CD14-positive monocyte (primary cell): Measurements from ENCODE around the gene CDK6. TPM values are rescaled to one million over a fixed set of nuclear protein-coding genes. Genes with fewer than 3 reads are reported as not detected.

ENCODE experiments used
- DNase-seq, 3 donors: peaks; one replicate each; pipeline ENCODE4 v3.0.0-alpha.2; 2011 to 2022
- H2AFZ ChIP-seq: 2 replicates; pipeline ENCODE4 v1.6.0; 2012; ENCODE audit warnings: mild to moderate bottlenecking, low read depth, low read length, inconsistent platforms; ENCODE audit not compliant: insufficient read depth, poor library complexity, severe bottlenecking
- H3K27ac ChIP-seq, 2 donors: 1 replicate in 1 of 2; 2 replicates in 1 of 2; pipeline ENCODE4 v1.5.1; 2012 to 2013; ENCODE audit warnings: low read length in 2 of 2, control low read depth in 1 of 2, inconsistent platforms in 1 of 2, low read depth in 1 of 2, mild to moderate bottlenecking in 1 of 2
- H3K27me3 ChIP-seq, 2 donors: one replicate each; pipeline versions ENCODE4 v1.6.0 to v1.6.1; 2011 to 2013; ENCODE audit warnings: low read length in 2 of 2; ENCODE audit not compliant: control insufficient read depth in 2 of 2, insufficient read depth in 2 of 2
- H3K36me3 ChIP-seq, 2 donors: replicated peaks in 1 of 2; 1 replicate in 1 of 2; 2 replicates in 1 of 2; pipeline versions ENCODE4 v1.5.1 to v1.6.1; 2012 to 2013; ENCODE audit warnings: low read length in 2 of 2, control low read depth in 1 of 2, inconsistent platforms in 1 of 2, mild to moderate bottlenecking in 1 of 2; ENCODE audit not compliant: insufficient read depth in 2 of 2, control insufficient read depth in 1 of 2
- H3K4me1 ChIP-seq, 2 donors: 1 replicate in 1 of 2; 2 replicates in 1 of 2; pipeline versions ENCODE4 v1.5.1 to v1.6.1; 2012 to 2013; ENCODE audit warnings: low read length in 2 of 2, control low read depth in 1 of 2, inconsistent platforms in 1 of 2, mild to moderate bottlenecking in 1 of 2, moderate library complexity in 1 of 2; ENCODE audit not compliant: insufficient read depth in 2 of 2, control insufficient read depth in 1 of 2
- H3K4me2 ChIP-seq: replicated peaks from 2 replicates; pipeline ENCODE3; 2012; ENCODE audit warnings: low read length, moderate library complexity, mild to moderate bottlenecking; ENCODE audit not compliant: poor library complexity, severe bottlenecking; ENCODE audit errors: extremely low read depth
- H3K4me3 ChIP-seq, 3 experiments: fragments of 200-600 bp in 1 of 3; sonication (generic) in 1 of 3; replicated peaks in 1 of 3; 1 replicate in 2 of 3; 2 replicates in 1 of 3; pipeline ENCODE4 v1.5.1; 2011 to 2013; ENCODE audit warnings: low read length in 3 of 3, mild to moderate bottlenecking in 3 of 3, control low read depth in 2 of 3, low read depth in 2 of 3, inconsistent platforms in 1 of 3, moderate library complexity in 1 of 3
- H3K79me2 ChIP-seq: 2 replicates; pipeline ENCODE4 v1.6.0; 2012; ENCODE audit warnings: mild to moderate bottlenecking, control low read depth, inconsistent platforms, low read length, moderate library complexity; ENCODE audit not compliant: insufficient read depth
- H3K9ac ChIP-seq: 2 replicates; pipeline ENCODE4 v1.6.0; 2017; ENCODE audit warnings: low read length, mild to moderate bottlenecking; ENCODE audit not compliant: insufficient read depth, poor library complexity, severe bottlenecking
- H3K9me3 ChIP-seq, 2 donors: replicated peaks in 1 of 2; 1 replicate in 1 of 2; 2 replicates in 1 of 2; pipeline versions ENCODE4 v1.5.1 to v1.6.1; 2012 to 2013; ENCODE audit warnings: low read length in 2 of 2, control low read depth in 1 of 2; ENCODE audit not compliant: control insufficient read depth in 1 of 2, insufficient read depth in 1 of 2
- H4K20me1 ChIP-seq: 2 replicates; pipeline ENCODE4 v1.6.0; 2012; ENCODE audit warnings: mild to moderate bottlenecking, low read length, control low read depth, moderate library complexity; ENCODE audit not compliant: insufficient read depth
- H3K27ac Mint-ChIP-seq, 7 donors: one replicate each; pipeline ENCODE4 v1.8.0; 2020; ENCODE audit warnings: mild to moderate bottlenecking in 7 of 7, mixed read lengths in 7 of 7, moderate library complexity in 6 of 7, inconsistent platforms in 2 of 7
- H3K27me3 Mint-ChIP-seq, 3 donors: one replicate each; pipeline ENCODE4 v1.8.0; 2021 to 2022; ENCODE audit warnings: low read depth in 3 of 3, mild to moderate bottlenecking in 3 of 3, mixed read lengths in 3 of 3, moderate library complexity in 3 of 3, inconsistent platforms in 1 of 3
- H3K36me3 Mint-ChIP-seq, 2 donors: one replicate each; pipeline ENCODE4 v1.8.0; 2020; ENCODE audit warnings: mixed read lengths in 2 of 2, inconsistent platforms in 1 of 2, mild to moderate bottlenecking in 1 of 2
- H3K4me1 Mint-ChIP-seq: one replicate; pipeline ENCODE4 v1.8.0; 2020; ENCODE audit warnings: mild to moderate bottlenecking, mixed read lengths
- H3K4me3 Mint-ChIP-seq, 2 donors: one replicate each; pipeline ENCODE4 v1.8.0; 2020; ENCODE audit warnings: mild to moderate bottlenecking in 2 of 2, mixed read lengths in 2 of 2, moderate library complexity in 1 of 2
- H3K9me3 Mint-ChIP-seq, 7 donors: one replicate each; pipeline ENCODE4 v1.8.0; 2020 to 2022; ENCODE audit warnings: mixed read lengths in 7 of 7, mild to moderate bottlenecking in 6 of 7, moderate library complexity in 6 of 7, inconsistent platforms in 2 of 7
- WGBS: methylation state at CpG from one replicate; pipeline ENCODE4 v1.1.5; 2013; ENCODE audit warnings: missing lambda C conversion rate; ENCODE audit not compliant: insufficient coverage; 5-methylcytosine and 5-hydroxymethylcytosine counted together
- intact Hi-C, 2 donors: fragments of 100-400 bp; cut with micrococcal nuclease; formaldehyde crosslinking; loops; one replicate each; pipeline versions ENCODE4 v1.15.0 to v1.15.1; 2023
- polyA plus RNA-seq, 3 donors: library from polyadenylated mRNA; depleted of rRNA in 1 of 3; unstranded in 2 of 3; stranded (reverse) in 1 of 3; fragments of 300-500 nt in 2 of 3; fragments of >200 nt in 1 of 3; fragmentation: Illumina TruSeq in 2 of 3; gene quantifications; 1 replicate in 2 of 3; 2 replicates in 1 of 3; pipeline ENCODE4 v1.2.3, GENCODE V29; 2012 to 2021
- TF ChIP-seq, protein P1 (sequence below): fragments of 200-600 bp; IDR thresholded peaks from one replicate; pipeline ENCODE4 v1.8.0; 2022; ENCODE audit warnings: antibody characterized with exemption, mild to moderate bottlenecking

The CDK6 gene
- polyA plus RNA-seq, 3 donors, result 3.4 to 4.3 (median 3.8) TPM

DNA sequence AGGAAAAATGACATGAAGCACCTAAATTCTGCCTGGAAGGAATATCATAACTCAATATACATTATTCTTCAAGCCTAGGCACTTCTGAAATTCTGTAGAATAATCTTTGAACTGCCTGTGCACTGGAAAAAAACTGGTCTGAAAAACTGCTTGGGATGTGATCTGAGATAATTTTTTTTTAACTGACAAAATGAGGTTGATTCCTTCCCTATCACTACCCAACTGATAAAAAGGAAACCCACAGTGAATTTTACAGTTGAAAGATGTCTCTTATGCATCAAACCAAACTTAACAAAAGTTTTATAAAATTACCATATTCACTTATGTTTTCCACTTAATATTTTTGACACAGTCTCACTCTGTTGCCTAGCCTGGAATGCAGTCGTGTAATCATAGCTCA is 179.0 kb downstream of the CDK6 start:
- Histone ChIP-seq H3K9me3 (no peaks in the 10 kb centered on the region), H3K4me3 (no peak overlapping the region), H3K4me2 (no peak overlapping the region), H3K27ac (no peak overlapping the region), H3K36me3 (no peaks in the 10 kb centered on the region), H3K79me2 (no peaks in the 10 kb centered on the region), H2AFZ (no peak overlapping the region), H3K9ac (no peak overlapping the region), H3K27me3 (no peaks in the 10 kb centered on the region), H4K20me1 (no peaks in the 10 kb centered on the region), H3K4me1 (no peaks in the 10 kb centered on the region)
- Mint-ChIP-seq H3K36me3 (peaks cover 0 to 5% of the 10 kb centered on the region in 2 donors), H3K4me1 (no peaks in the 10 kb centered on the region), H3K27ac (peak overlapping the region in 2 of 7 donors; percentile 6 to 32), H3K9me3 (no peaks in the 10 kb centered on the region), H3K27me3 (no peaks in the 10 kb centered on the region), H3K4me3 (no peak overlapping the region)
- 38% methylated on average over 1 of the region's 1 CpG for WGBS
- DNase-seq, result no peak
- intact Hi-C loops, result no loop called here
- TF ChIP-seq, protein P1, sequence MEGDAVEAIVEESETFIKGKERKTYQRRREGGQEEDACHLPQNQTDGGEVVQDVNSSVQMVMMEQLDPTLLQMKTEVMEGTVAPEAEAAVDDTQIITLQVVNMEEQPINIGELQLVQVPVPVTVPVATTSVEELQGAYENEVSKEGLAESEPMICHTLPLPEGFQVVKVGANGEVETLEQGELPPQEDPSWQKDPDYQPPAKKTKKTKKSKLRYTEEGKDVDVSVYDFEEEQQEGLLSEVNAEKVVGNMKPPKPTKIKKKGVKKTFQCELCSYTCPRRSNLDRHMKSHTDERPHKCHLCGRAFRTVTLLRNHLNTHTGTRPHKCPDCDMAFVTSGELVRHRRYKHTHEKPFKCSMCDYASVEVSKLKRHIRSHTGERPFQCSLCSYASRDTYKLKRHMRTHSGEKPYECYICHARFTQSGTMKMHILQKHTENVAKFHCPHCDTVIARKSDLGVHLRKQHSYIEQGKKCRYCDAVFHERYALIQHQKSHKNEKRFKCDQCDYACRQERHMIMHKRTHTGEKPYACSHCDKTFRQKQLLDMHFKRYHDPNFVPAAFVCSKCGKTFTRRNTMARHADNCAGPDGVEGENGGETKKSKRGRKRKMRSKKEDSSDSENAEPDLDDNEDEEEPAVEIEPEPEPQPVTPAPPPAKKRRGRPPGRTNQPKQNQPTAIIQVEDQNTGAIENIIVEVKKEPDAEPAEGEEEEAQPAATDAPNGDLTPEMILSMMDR, result no peak

DNA sequence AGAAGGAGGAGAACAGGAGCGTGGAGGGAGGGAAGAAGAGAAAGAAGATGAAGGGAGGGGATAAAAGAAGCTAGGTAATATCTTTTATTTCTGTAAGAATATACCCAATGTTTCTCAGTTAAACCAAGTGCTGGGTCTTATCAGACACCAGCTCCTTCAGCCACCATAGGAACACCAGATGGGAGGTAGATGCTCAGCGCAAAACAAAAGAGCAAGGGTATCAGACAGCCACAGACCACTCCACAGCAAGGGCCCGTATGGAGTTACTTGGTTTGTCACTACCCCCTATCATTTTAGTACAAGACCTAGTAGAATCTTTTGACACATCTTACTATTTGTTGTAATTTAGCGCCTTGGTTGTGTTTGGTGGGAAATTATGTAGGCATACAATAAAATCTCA is 180.3 kb downstream of the CDK6 start:
- Mint-ChIP-seq H3K36me3 (peaks cover 0 to 5% of the 10 kb centered on the region in 2 donors), H3K27me3 (no peaks in the 10 kb centered on the region), H3K27ac (no peak overlapping the region), H3K9me3 (no peaks in the 10 kb centered on the region), H3K4me1 (no peaks in the 10 kb centered on the region), H3K4me3 (no peak overlapping the region)
- Histone ChIP-seq H3K27ac (no peak overlapping the region), H3K9me3 (no peaks in the 10 kb centered on the region), H3K36me3 (no peaks in the 10 kb centered on the region), H3K4me3 (no peak overlapping the region), H3K9ac (no peak overlapping the region), H2AFZ (no peak overlapping the region), H4K20me1 (no peaks in the 10 kb centered on the region), H3K4me1 (no peaks in the 10 kb centered on the region), H3K27me3 (no peaks in the 10 kb centered on the region), H3K4me2 (no peak overlapping the region), H3K79me2 (no peaks in the 10 kb centered on the region)
- no peak for DNase-seq
- no CpG with 5 or more reads among the region's 4 CpGs for WGBS
- intact Hi-C loops, result no loop called here
- TF ChIP-seq, protein P1, result no peak
